Natural killer cell treated with Interleukin-12 subunit alpha and Interleukin-12 subunit beta and Interleukin-15 and Interleukin-18, amount 100 ng/mL, for 72 hours (primary cell): ENCODE measurements around the gene C15orf40. TPM values are rescaled to one million over a fixed set of nuclear protein-coding genes. Genes with fewer than 3 reads are reported as not detected.
"Not testable (repeated sequence)": the region's sequence is repeated elsewhere in the genome, so short reads cannot be mapped to it uniquely, and the experiment has no call there.

Experiments
- ATAC-seq, 2 donors: fragments of 150-1000 bp; cut with Tn5 transposase in 1 of 2; sonication (Bioruptor Pico), chemical (Tn5 transposase) in 1 of 2; 2 replicates each; pipeline ENCODE4 v1.10.0; 2021
- DNase-seq: peaks from one replicate; pipeline ENCODE4 v3.0.0; 2022; ENCODE audit warnings: low spot score
- H3K27ac Mint-ChIP-seq, 2 donors: 1 replicate in 1 of 2; 2 replicates in 1 of 2; pipeline ENCODE4 v1.8.0; 2022; ENCODE audit warnings: mixed read lengths in 2 of 2, mild to moderate bottlenecking in 1 of 2, moderate library complexity in 1 of 2
- H3K27me3 Mint-ChIP-seq, 2 donors: 1 replicate in 1 of 2; 2 replicates in 1 of 2; pipeline ENCODE4 v1.8.0; 2022; ENCODE audit warnings: mixed read lengths in 2 of 2
- H3K36me3 Mint-ChIP-seq: one replicate; pipeline ENCODE4 v1.8.0; 2022; ENCODE audit warnings: mixed read lengths
- H3K4me1 Mint-ChIP-seq, 2 donors: 1 replicate in 1 of 2; 2 replicates in 1 of 2; pipeline ENCODE4 v1.8.0; 2022; ENCODE audit warnings: low read depth in 2 of 2, mixed read lengths in 2 of 2, mild to moderate bottlenecking in 1 of 2
- H3K4me3 Mint-ChIP-seq: one replicate; pipeline ENCODE4 v1.8.0; 2022; ENCODE audit warnings: mixed read lengths
- H3K9me3 Mint-ChIP-seq: 2 replicates; pipeline ENCODE4 v1.8.0; 2022; ENCODE audit warnings: mixed read lengths
- total RNA-seq, 2 donors: library from RNA; stranded (reverse); gene quantifications; one replicate each; pipeline ENCODE4 v1.2.3, GENCODE V29; 2022

Gene C15orf40
- total RNA-seq, 2 donors from 2014 or later = 23.7 to 25.5 TPM

- Mint-ChIP-seq H3K27ac (peak overlapping the region; percentile 4 to 57), H3K27me3 (no peaks in the 10 kb centered on the region), H3K4me1 (peaks cover 37 to 44% of the 10 kb centered on the region in 2 donors), H3K4me3 (no peak overlapping the region), H3K9me3 (peaks cover 5% of the 10 kb centered on the region), H3K36me3 (peaks cover 10% of the 10 kb centered on the region)
- no peak for DNase-seq
- ATAC-seq = no peak
Observed at GRCh38 chr15:83014205-83014653, 2.8 kb upstream of the C15orf40 start.

DNA sequence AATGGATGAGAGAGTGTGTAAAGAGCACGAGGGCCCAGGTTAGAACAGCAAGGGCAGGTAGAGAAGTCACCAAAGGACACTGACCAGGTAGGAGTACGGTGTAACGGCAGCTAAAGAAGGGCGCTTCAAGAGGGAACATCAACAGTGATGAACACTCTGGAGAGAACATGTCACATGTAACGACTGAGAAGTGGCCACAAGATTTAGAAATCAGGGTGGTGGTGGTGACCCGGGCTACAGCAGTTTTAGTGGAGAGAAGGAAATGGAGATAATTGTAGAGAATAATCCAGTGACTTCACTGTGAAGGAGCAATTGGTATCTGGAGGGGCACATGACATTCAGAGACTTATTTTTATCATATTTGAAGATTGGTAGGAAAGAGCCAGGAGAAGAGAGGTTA is 1.2 kb upstream of the C15orf40 start:
- Mint-ChIP-seq H3K4me3 (peak overlapping the region; percentile 98), H3K27ac (peak overlapping the region; percentile 87 to 98), H3K4me1 (peaks cover 37 to 44% of the 10 kb centered on the region in 2 donors)

GRCh38 chr15:83012076-83012426 is 612 bp upstream of the C15orf40 start:
- DNase-seq = no peak
- Mint-ChIP-seq H3K27ac (peak overlapping the region; percentile 87 to 98), H3K36me3 (peaks cover 14% of the 10 kb centered on the region), H3K9me3 (peaks cover 5% of the 10 kb centered on the region), H3K4me1 (peaks cover 39 to 47% of the 10 kb centered on the region in 2 donors), H3K27me3 (no peaks in the 10 kb centered on the region), H3K4me3 (peak overlapping the region; percentile 98)
- no peak for ATAC-seq

More for the DNA sequence above, 1.2 kb upstream of the C15orf40 start:
- no peak for ATAC-seq
- H3K27me3 Mint-ChIP-seq = no peaks in the 10 kb centered on the region
- peaks cover 10% of the 10 kb centered on the region for H3K36me3 Mint-ChIP-seq
- no peak for DNase-seq
- H3K9me3 Mint-ChIP-seq = peaks cover 5% of the 10 kb centered on the region

- Mint-ChIP-seq H3K4me3 (peak overlapping the region; percentile 98), H3K36me3 (peaks cover 18% of the 10 kb centered on the region)
Observed at GRCh38 chr15:83010709-83011270, 649 bp downstream of the C15orf40 start.

DNA sequence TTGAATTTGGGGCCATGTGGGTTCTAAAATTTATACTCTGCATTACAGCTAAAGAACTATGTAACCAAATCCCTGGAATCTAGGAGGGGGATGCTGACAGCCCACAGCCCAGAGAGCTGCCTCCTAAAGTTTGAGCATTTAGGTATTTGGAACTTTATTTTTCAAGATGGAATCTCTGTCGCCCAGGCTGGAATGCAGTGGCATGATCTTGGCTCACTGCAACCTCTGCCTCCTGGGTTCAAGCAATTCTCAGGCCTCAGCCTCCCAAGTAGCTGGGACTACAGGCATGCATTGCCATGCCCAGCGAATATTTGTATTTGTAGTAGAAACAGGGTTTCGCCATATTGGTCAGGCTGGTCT is 10.8 kb downstream of the C15orf40 start:
- not testable (repeated sequence) for H3K27me3 Mint-ChIP-seq, DNase-seq, H3K4me1 Mint-ChIP-seq, H3K9me3 Mint-ChIP-seq, H3K36me3 Mint-ChIP-seq, ATAC-seq
- Mint-ChIP-seq H3K27ac (peak overlapping the region in 1 of 2 donors; percentile 50), H3K4me3 (peak overlapping the region; percentile 35)

More at GRCh38 chr15:83010709-83011270, 649 bp downstream of the C15orf40 start:
- H3K4me1 Mint-ChIP-seq = peaks cover 40 to 49% of the 10 kb centered on the region in 2 donors
- H3K27me3 Mint-ChIP-seq = no peaks in the 10 kb centered on the region
- peaks cover 5% of the 10 kb centered on the region for H3K9me3 Mint-ChIP-seq
- ATAC-seq (peak; percentile 76 to 79), DNase-seq (peak; percentile 80)
- peak overlapping the region; percentile 87 to 98 for H3K27ac Mint-ChIP-seq

GRCh38 chr15:82999905-83000671 is 11.4 kb downstream of the C15orf40 start:
- H3K4me3 Mint-ChIP-seq = peak overlapping the region; percentile 35
- H3K27me3 Mint-ChIP-seq = no peaks in the 10 kb centered on the region

DNA sequence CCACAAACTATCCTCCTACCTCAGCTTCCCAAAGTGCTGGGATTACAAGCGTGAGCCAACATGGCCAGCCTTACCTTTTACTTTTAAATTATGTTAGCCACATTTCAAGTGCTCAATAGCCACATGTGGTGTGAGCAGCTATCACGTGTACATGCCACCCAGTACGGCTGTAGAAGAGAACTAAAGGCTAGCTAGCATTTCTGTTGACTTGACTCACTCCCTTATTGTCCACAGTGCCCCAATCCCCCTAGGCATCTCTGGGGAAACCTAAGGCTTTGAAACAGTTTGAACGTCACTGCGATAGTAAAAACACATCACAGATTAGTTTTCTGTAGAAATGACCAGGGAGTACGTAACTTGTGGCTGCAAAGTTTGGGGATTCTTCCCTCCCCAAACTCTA is 12.0 kb downstream of the C15orf40 start:
- no peaks in the 10 kb centered on the region for H3K27me3 Mint-ChIP-seq
- H3K36me3 Mint-ChIP-seq = no peaks in the 10 kb centered on the region
- no peaks in the 10 kb centered on the region for H3K9me3 Mint-ChIP-seq
- peaks cover 6% of the 10 kb centered on the region in 2 donors for H3K4me1 Mint-ChIP-seq
- ATAC-seq (no peak), DNase-seq (no peak)
- no peak overlapping the region for H3K4me3 Mint-ChIP-seq
- H3K27ac Mint-ChIP-seq = no peak overlapping the region

More at GRCh38 chr15:82999905-83000671, 11.4 kb downstream of the C15orf40 start:
- Mint-ChIP-seq H3K27ac (peak overlapping the region in 1 of 2 donors; percentile 50), H3K9me3 (no peaks in the 10 kb centered on the region), H3K4me1 (peaks cover 6% of the 10 kb centered on the region in 2 donors), H3K36me3 (no peaks in the 10 kb centered on the region)
- DNase-seq (no peak), ATAC-seq (peak; percentile 70 to 72)

DNA sequence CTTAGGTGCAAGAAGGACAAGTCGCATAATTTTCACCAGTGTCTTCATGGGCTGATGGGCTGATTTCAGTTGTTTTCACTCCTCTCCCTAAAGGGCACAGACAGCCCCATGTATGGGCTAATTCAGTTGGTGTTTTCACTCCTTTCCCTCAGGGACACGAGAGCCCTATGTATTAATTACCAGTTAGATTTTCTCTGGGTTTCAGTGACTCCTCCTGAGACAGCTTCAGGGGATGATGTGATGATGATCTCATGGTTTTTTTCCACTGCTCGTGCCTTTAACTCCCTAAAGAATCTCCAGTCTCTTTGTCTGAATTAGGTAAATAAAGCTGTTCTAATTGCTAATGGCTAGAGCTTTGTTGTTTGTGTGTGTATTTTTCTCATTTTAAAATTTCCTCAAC is 15.5 kb downstream of the C15orf40 start:
- Mint-ChIP-seq H3K27ac (no peak overlapping the region), H3K4me3 (no peak overlapping the region), H3K27me3 (no peaks in the 10 kb centered on the region), H3K9me3 (no peaks in the 10 kb centered on the region), H3K4me1 (peaks cover 6 to 9% of the 10 kb centered on the region in 2 donors), H3K36me3 (peaks cover 5% of the 10 kb centered on the region)
- ATAC-seq (no peak), DNase-seq (no peak)

GRCh38 chr15:82995076-82995475 is 16.4 kb downstream of the C15orf40 start:
- no peaks in the 10 kb centered on the region for H3K9me3 Mint-ChIP-seq
- no peak overlapping the region for H3K4me3 Mint-ChIP-seq

DNA sequence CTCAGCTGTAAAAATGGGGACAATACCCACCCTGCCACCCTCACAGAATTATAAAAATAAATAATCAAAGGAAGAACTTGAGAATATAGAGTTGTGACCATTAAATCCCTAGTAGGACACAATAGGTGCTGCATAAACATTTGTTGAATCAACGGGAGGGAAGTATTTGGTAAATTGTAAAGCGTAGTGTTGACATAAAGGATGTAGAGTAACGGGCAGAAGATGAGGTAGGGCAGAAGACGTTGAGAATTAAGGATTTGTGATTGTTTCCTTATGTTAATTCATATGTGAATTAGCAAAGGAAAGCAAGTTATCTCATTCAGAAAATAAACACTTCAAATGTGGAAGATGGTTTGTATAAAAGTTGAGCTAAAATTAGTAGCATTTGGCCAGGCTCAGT is 18.3 kb downstream of the C15orf40 start:
- H3K27me3 Mint-ChIP-seq = no peaks in the 10 kb centered on the region
- no peak for DNase-seq
- H3K36me3 Mint-ChIP-seq = peaks cover 5% of the 10 kb centered on the region
- no peak overlapping the region for H3K4me3 Mint-ChIP-seq
- H3K27ac Mint-ChIP-seq = no peak overlapping the region
- no peaks in the 10 kb centered on the region for H3K9me3 Mint-ChIP-seq
- no peak for ATAC-seq
- H3K4me1 Mint-ChIP-seq = peaks cover 0 to 3% of the 10 kb centered on the region in 2 donors

More at GRCh38 chr15:82995076-82995475, 16.4 kb downstream of the C15orf40 start:
- Mint-ChIP-seq H3K27me3 (no peaks in the 10 kb centered on the region), H3K36me3 (peaks cover 5% of the 10 kb centered on the region), H3K4me1 (peaks cover 2 to 6% of the 10 kb centered on the region in 2 donors), H3K27ac (no peak overlapping the region)
- DNase-seq = no peak
- no peak for ATAC-seq

DNA sequence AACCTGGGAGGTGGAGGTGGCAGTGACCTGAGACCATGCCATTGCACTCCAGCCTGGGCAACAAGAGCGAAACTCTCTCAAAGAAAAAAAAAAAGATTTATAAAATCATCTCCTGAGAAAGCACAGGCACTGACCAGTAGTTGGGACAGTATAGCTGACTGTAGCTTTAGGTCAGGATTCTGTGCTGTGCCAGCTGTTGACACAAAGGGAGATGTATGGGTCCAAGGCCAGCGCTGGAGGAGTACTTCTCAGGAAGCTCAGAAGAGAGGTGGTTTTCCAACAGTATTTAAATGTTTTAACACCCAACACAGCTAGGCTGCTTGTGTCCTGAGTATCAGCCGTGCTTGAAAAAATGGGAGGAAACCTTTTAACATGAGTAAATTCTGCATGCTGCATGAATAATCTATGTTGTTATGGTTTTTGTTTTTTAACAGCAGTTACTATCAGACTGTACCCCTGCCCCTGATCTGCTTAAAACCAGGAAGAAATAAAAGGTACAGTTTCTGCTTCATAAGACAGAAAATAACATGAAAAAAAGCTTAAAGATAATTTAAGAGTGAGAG is 18.9 kb downstream of the C15orf40 start:
- no peaks in the 10 kb centered on the region for H3K9me3 Mint-ChIP-seq
- H3K4me3 Mint-ChIP-seq = no peak overlapping the region
- no peak for DNase-seq
- no peak for ATAC-seq
- H3K27ac Mint-ChIP-seq = no peak overlapping the region
- H3K4me1 Mint-ChIP-seq = peaks cover 1 to 3% of the 10 kb centered on the region in 2 donors
- peaks cover 5% of the 10 kb centered on the region for H3K36me3 Mint-ChIP-seq
- no peaks in the 10 kb centered on the region for H3K27me3 Mint-ChIP-seq

GRCh38 chr15:82986442-82986780 is 25.0 kb downstream of the C15orf40 start:
- DNase-seq (no peak), ATAC-seq (peak; percentile 30 to 48)
- Mint-ChIP-seq H3K36me3 (peaks cover under 1% of the 10 kb centered on the region), H3K9me3 (no peaks in the 10 kb centered on the region), H3K4me3 (peak overlapping the region; percentile 94), H3K4me1 (peaks cover 20 to 22% of the 10 kb centered on the region in 2 donors), H3K27ac (peak overlapping the region; percentile 91 to 97), H3K27me3 (no peaks in the 10 kb centered on the region)

GRCh38 chr15:82985688-82986441 is 25.6 kb downstream of the C15orf40 start, which contains the start of gene RAMAC:
Gene RAMAC, plus strand, starts transcription at chr15:82986210. Its CDS starts 2,809 bp downstream, at chr15:82989019.
- Mint-ChIP-seq H3K4me1 (peaks cover 19 to 22% of the 10 kb centered on the region in 2 donors), H3K9me3 (no peaks in the 10 kb centered on the region), H3K4me3 (peak within 1 kb of the TSS; percentile 94), H3K36me3 (no peaks in the 10 kb centered on the region), H3K27me3 (no peaks in the 10 kb centered on the region), H3K27ac (peak within 1 kb of the TSS; percentile 91 to 97)
- peak; percentile 92 for DNase-seq
- peak; percentile 94 to 97 for ATAC-seq
